Suppressor macrophage treated with lipopolysaccharide for 4 hours (primary cell): ENCODE data around the gene CRYM.
"Not testable (repeated sequence)": the region's sequence is repeated elsewhere in the genome, so short reads cannot be mapped to it uniquely, and the experiment has no call there.

Experiments
- DNase-seq: peaks from one replicate; pipeline ENCODE4 v3.0.0-alpha.2; 2020

The CRYM gene

DNA sequence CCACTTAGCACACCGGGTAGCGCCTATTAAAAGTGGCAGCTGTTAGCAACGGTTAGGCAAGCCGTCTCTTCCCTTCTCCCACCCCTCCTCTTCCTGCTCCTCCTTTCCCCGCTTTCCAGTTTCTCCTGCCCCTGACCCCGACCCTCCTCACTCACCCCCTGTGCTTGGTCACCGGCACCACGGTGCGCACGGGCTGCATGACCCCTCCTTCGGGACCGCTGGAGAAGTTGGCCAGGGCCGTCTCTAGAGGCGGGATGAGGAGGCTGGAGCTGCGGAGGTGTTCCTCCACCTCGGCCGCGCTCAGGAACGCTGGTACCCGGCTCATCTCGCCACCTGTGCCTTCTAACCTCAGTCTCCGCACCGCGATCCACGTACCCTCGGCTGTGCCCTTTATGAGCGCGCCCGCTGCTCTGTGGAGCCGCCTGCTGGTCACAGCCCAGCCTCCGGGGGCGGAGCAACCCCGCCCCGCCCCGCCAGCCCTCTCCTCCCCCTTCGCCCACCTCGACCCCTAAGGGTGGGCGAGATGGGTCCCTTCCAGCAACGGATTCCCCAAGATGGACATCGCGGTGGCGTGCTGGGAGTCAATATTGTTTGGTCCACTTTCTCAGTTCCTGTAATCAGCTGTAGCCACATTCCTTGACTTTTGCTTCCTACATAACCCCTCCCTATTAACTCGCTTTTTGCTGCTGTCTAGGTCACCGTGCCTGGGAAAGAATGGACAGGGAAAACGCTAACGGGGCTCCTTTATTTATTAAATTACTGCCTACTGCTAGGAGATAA is at the start of gene CRYM:
Gene CRYM (minus strand): TSS at position 364 of the 780 bp plus-strand sequence. CDS start 39 bp downstream, at position 325.
- peak; percentile 54 for DNase-seq

GRCh38 chr16:21327046-21327445 is 49.0 kb upstream of the CRYM start:
- DNase-seq = no peak

DNA sequence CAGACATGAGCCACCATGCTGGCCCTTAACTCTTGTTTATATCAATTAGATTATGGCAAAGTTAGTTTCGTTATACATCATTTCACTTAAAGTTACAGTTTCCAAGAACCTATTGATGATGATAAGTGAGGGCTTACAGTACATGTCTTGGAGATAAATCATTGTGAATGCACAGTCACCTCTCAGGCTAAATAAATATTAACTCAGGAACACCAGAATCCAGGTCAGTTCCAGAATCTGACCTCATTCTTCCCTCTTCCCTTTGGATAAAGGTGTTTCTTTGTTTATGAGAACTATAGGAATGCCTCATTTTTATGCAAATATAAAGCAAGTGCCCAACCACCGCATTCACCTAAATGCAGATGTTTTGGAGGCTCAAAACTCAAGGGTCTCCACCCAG is 48.4 kb upstream of the CRYM start:
- no peak for DNase-seq

DNA sequence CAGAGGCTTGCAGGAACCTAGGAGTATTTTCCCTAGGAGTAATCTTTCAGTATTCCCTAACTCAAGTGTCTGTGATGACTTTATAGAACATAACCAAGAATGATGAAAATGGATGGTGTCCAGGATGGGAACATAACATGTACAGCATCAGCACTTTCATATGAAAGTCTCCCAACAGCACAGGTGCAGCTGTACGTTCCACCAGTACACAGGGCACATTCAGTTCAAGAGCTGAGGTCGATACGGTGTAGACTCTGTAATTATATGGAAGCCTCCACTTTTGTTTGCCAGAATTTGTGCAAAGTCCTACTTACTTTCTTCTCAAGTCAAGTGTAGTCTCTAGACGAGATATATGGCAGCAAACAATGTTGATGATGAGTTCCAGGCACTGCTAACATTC is 46.2 kb upstream of the CRYM start:
- DNase-seq = no peak

GRCh38 chr16:21322251-21322650 is 44.2 kb upstream of the CRYM start:
- DNase-seq = not testable (repeated sequence)

DNA sequence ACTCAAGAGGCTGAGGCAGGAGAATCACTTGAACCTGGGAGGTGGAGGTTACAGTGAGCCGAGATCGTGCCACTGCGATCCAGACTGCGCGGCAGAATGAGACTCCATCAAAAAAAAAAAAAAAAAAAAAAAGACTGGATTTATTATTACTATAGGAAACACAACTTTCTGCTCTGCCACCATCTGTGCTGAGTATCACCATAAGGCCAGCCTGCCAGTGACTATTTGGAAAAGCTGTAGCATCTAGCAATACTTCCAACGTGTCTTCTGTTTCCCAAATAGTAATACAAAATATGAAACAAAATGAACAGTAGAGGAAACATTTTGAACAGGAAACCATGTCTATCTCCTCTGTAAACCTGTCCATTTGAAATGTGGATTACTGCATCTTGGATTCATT is 43.6 kb upstream of the CRYM start:
- no peak for DNase-seq

- no peak for DNase-seq
Observed at GRCh38 chr16:21314339-21314738, 36.2 kb upstream of the CRYM start.

GRCh38 chr16:21312863-21313372 is 34.8 kb upstream of the CRYM start:
- DNase-seq = not testable (repeated sequence)

DNA sequence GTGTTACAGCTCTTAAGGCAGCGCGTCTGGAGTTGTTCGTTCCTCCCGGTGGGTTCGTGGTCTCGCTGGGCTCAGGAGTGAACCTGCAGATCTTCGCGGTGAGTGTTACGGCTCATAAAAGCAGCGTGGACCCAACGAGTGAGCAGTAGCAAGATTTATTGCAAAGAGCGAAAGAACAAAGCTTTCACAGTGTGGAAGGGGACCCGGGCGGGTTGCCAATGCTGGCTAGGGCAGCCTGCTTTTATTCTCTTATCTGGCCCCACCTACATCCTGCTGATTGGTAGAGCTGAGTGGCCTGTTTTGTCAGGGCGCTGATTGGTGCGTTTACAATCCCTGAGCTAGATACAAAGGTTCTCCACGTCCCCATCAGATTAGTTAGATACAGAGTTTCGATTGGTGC is 34.0 kb upstream of the CRYM start:
- DNase-seq = not testable (repeated sequence)

- DNase-seq = not testable (repeated sequence)
Observed at GRCh38 chr16:21306712-21307111, 28.6 kb upstream of the CRYM start.

DNA sequence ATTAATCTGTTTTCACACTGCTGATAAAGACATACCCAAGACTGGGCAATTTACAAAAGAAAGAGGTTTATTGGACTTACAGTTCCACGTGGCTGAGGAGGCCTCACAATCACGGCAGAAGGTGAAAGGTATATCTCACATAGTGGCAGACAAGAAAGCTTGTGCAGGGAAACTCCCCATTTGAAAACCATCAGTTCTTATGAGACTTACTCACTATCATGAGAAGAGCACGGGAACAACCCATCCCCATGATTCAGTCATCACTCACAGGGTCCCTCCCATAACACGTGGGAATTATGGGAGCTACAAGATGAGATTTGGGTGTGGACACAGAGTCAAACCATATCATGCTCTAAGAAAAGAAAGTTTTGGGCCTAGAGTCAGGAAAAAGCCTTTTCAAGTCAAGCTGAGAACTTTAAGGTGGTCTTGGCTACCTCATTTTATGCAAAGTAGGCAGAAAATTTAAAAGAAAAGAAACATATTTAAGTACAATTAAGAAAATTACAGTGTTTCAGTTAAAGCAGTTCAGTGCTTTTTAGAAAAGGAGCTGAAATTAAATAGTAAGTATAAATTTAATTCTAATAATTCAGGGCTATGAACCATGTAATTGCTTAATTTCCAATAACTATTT is 24.9 kb upstream of the CRYM start:
- DNase-seq = peak; percentile 86

DNA sequence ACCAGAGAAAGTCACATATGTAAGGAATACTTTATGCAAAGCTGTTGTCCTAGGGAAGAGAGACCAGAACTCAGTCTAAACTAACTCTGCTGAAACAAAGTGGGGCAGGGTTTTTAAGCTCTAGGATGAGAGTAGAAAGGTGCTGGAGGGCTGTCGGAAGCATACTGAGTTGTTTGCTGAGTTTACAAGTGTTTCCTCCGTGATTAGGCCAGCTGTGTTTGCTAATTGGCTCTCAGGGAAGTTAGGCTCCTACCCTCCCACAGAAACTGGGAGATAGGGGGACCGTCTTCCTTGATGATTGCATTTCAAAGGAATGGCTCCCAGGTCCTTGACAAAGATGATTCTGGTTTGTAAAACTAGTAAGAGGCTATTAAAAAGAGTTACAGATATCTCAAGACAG is 24.4 kb upstream of the CRYM start:
- peak; percentile 10 for DNase-seq

DNA sequence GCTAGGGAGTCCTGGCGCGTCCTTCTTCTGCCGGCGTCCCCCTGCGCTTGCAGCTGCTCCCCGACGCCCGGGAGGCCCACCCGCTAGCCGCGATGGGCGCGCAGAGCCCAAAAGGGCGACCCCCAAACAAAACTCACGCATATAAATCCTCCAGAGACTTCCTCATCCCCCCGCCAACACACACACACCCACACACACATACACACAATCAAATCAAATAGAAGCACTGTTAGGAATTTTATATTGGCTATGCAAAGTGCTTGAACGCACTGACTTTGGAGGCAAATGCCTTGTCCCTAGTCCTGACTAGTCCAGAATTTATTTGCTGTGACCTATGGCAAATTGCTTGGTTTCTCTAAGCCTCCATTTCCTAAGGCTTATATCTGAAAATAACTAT is 23.8 kb upstream of the CRYM start:
- no peak for DNase-seq

DNA sequence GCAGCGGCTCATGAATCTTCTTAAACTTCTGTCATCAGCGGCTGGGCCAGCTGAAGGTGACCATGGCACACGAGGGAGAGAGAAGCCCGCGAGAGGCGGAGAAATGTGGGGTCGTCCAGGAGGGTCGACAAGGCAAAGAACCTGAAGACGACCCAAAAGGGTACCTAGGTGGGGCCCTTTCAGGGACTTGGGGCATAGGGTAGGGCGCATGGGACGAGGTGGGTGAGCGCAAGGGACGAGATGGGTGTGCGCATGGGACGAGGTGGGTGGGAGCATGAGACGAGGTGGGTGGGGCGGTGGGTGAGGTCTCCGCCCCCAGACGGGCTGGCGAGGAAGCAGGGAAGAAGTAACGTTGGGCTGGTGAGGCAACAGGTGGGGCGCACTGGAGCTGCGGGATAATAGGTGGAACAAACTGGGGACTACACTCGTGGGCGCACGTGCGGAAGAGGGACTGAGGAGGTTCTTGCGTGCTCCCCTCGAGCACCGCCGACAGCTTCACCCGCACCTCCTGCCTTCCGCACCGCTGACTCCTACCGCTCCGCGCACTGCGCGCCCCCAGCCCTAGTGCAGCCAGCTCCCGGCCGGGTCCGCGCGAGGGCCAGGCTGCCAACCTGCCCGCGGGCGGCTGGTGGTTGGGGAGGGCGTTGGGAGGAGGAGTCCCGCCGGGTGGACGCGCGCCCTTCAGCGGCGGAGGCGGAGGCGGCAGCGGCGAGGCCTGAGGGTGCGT is 23.2 kb upstream of the CRYM start:
- DNase-seq = peak; percentile 63

DNA sequence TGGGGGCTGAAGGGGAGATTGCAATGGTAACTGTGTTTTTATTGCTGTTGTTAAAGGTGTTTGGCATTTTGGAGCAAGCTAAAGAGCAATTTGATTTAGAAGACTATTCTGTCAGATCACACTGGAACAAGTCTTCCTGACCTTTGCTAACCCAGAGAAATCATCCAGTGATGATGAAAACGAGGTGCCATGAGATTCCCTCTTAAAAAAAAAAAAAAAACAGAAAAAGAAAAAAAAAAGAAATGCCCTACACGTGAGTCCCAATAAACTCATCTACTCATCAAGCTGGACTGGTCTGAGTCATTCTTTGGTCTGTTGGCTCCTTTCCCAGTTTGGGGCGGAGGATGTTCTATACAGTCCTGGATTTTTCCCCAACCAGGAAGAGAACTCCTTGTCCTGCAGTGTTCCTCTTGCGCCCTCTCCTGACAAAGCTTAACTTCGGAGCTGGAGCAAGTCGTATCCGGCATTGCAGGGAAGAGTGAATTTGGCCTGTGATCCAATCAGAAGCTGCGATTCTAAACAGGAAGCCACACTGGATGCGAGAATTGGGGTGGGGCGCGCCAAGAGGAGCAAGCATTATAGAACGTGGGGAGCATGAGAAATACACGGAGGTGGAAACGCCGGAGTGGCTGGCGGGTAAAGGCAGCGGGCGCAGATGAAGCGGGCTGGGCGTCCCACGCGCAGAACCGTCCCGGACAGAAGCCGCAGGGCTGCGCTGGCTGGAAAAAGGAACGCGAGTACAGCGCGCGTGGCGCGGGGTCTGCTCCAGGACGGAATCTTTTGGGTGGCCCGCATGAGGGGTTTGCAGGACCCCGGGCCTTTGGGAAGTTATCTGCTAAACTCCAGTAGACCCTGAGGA is 22.4 kb upstream of the CRYM start:
- peak; percentile 99 for DNase-seq

DNA sequence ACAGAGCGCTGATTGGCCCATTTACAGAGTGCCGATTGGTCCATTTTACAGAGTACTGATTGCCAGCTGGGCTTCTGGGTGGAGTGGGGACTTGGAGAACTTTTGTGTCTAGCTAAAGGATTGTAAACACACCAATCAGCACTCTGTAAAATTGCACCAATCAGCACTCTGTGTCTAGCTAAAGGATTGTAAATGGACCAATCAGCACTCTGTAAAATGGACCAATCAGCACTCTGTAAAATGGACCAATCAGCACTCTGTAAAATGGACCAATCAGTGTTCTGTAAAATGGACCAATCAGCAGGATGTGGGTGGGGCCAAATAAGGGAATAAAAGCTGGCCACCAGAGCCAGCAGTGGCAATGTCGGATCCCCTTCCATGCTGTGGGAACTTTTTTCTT is 11.7 kb upstream of the CRYM start:
- not testable (repeated sequence) for DNase-seq

DNA sequence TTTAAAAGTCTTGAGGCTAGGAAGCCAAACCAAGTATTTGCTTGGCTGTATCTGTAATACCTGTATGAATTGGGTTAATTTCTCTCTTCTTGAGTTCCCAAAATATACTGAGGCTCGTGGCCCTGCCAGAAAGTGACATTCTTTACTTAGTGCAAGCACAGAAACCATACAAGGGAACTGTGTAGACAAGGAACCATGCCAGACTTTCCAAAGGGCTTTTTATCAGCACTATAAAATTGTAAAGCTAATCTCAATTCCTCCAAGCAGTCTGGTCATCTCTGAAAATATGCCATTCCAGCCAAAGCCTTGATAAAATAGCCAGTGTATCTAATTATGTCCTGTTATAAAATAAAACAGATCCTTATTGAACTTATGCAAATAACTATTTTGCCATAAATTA is 7.2 kb upstream of the CRYM start:
- DNase-seq = no peak

- DNase-seq = no peak
Observed at GRCh38 chr16:21284414-21284813, 6.3 kb upstream of the CRYM start.

- peak; percentile 53 for DNase-seq
Observed at GRCh38 chr16:21283521-21284289, 5.6 kb upstream of the CRYM start.

GRCh38 chr16:21281698-21282389 is 3.8 kb upstream of the CRYM start:
- DNase-seq = no peak

GRCh38 chr16:21279501-21279900 is 1.4 kb upstream of the CRYM start:
- DNase-seq = no peak
